EH (cell line): ENCODE results near the gene ELAVL1.

Source experiments
- DNase-seq: peaks from one replicate; pipeline ENCODE4 v3.0.0-alpha.2; 2015; ENCODE audit warnings: low read depth

The ELAVL1 gene

GRCh38 chr19:7910321-7911161 lies 94.9 kb downstream of the ELAVL1 start:
- no peak for DNase-seq

- DNase-seq: no peak
These were observed 95.9 kb downstream of the ELAVL1 start for GRCh38 chr19:7909471-7910067.

- DNase-seq: no peak
These were observed 96.5 kb downstream of the ELAVL1 start for GRCh38 chr19:7908742-7909461.
